GM19025 (cell line): Measurements from ENCODE around the gene PLEKHA7.
"Not testable (repeated sequence)": the region's sequence is repeated elsewhere in the genome, so short reads cannot be mapped to it uniquely, and the experiment has no call there.

ENCODE experiments used
- ATAC-seq: cut with Tn5 transposase; IDR thresholded peaks from one replicate; pipeline ENCODE4 v1.9.1; 2021; ENCODE audit warnings: mild to moderate bottlenecking, low read depth, moderate library complexity; ENCODE audit not compliant: unreplicated experiment

Gene PLEKHA7

DNA sequence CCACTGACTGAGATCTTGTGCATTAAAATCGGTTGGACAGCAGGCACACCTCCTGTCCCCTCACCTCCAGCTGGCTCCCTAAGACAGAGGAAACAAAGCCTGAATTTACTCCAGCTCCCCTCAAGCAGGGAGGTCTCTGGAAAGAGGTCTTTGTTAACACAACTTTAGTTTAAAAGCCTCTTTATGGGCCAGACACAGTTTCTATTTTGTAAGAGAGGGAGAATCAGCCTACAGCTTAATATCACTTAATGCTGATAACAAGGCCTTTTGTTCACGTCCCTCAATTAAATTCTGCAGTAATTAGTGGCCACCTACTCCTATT, 36.3 kb downstream of the PLEKHA7 start:
- ATAC-seq: no peak

DNA sequence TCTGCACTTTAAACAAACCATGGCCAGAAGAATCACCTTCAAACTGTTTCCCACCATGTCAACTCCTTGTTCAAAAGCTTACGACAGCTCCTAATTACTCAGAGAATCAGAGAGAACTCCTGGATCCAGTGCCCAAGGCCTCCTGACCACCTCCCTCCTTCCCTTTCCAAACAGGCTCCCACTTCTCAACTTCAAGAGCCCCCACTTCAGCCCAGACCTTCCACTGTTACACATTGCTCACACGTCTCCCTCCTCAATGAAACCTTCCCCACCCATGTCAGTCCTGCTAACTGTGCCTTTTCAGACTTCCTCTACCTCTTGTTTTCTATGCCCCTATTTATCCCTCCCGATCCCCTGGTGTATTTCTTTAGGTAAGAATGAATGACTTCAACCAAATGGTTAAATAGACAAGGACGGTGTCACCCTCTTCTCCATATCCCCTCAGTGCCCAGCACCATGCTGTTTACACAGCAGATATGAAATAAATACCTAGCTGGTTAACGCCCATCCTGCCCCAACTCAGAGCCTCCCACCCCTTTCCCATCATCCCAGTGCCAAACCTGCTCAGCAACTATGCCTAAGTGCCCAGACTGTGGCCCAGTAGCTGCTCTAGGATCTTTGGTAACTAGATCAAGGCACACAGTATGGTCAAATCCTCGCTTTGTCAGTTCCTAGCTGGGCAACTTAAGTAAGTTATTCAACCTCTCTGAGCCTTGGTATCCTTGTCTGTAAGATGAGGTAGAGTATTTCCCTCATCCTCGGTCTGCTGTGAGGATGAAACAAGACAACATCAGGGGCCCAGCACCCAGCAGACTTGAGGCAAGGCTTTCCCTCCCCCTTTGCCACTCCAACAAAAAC, 36.8 kb downstream of the PLEKHA7 start:
- ATAC-seq: no peak

DNA sequence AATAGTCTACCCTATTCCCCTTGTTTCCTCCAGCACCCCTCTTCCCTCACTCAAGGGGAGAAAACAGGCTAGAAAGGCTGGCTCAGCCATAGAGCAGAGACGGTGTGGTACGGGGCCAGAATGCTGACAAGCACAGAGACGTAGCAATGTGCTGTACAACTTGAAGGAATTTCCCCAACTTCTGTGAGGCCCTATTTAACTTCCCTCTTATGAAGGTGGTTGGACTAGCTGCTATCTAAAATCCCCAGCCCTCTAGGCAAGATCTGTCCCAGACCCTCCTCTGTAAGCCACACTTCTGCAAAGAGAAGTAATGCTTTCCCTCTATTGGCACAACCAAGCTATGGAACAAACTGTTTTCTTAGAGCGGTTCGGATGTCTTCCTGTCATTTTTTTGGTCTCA, 37.8 kb downstream of the PLEKHA7 start:
- no peak for ATAC-seq

DNA sequence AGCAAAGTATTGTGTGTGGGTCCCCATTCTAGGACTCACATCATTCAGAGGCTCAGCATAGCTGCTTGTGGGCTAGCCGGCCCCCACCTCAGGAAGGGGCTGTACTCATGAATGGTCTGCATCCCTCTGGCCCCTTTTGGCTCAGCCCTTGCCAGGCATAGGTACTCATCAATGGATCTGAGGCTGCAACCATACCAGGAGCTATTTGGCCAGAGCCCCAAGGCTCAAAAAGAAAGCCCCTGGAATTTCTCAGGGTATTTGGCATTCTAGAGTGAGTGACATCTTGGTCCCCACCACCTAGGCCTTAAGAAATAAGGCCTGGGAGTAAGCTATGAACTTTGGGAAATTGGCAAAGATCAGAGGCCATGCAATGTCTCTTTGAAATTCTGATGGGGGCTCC, 38.3 kb downstream of the PLEKHA7 start:
- no peak for ATAC-seq

DNA sequence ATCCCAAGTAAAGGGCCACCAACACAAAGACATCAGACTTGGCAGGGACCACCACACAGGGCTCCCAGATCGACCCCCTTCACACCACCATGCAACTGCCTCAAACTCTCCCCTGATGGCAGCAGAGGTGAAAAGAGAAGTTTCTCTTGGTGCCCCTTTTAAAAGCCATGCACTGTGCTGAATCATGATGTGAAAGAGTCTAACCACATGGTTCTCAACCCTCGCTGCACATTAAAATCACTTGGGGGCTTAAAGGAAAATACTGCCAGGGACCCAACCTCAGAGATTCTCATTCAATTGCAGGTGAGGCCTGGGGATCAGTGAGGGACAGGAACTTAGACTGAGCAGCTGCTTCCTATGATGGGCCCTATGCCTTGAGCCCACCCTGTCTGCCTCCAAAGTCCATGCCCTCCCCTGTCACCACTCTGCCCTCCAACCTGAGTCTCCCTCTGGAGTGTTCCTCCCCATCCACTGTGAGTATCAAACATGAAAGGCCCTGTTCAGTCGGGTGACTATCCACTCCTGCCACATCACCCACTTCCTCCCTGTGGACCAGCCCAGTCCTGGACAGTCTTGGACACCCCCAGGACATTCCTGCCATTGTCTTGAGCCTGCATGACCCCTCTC, 40.8 kb downstream of the PLEKHA7 start:
- no peak for ATAC-seq

DNA sequence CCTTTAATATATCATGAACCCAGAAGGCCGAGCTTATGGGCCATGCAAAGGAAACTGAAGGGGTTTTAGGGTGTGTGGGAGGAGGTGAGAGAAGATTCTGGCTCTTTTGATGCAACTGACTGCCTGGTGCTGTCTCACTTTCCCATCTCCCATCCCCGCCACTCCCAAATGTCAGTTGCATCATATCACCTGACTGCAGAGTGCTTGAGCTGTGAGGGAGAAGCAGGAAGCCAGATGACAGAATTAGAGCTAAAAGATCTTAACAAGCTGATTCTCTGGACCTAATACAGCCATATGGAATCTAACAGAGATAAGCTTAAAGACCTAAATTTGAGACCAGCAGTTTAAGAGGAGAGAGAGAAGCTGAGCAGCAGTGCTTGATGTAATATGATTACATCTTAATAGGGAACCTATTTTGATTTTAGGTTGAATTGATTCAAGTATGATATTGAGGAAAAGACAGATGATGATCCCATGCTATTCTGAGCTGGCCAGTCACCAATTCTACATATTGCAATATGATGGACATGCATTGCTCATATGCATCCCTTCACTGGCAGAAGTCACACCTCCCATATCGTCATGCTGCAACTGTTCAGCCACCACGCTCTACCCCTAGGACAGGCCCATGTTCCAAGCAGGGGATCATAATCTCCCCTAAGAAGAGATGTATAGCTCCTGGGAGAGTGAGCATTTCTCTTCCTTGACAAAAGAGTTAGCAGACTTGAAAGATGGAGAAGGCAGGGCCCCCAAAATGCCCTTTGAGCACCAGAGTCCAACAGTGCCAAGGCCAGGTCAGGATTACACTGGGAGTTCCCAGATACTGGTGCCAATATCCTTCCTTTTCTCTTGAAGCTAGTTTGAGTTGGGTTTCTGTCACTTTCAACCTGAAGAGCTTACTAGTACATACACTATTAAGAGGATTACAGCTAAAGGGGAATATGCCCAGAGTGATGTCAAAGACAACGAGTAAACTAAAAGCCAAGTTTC, 44.9 kb downstream of the PLEKHA7 start:
- ATAC-seq: no peak

DNA sequence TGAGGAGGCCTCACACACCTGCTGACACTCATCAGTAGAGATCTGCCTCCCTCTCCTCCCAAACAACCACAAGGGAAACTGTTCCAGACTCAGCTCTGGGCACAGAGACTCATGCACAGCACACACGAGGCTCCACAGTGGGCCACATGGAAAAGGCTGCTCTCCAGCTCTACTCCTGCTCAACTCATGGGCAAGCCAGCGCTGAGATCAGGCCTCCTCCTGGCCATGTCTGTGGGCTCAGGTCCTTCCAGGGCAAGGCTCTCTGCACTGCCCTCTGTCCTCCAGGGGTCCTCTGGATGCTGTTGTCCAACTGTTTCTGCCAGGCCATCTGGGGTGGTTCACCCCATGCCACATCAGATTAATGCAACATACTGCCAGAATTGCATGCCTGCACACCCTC, 46.0 kb downstream of the PLEKHA7 start:
- no peak for ATAC-seq

DNA sequence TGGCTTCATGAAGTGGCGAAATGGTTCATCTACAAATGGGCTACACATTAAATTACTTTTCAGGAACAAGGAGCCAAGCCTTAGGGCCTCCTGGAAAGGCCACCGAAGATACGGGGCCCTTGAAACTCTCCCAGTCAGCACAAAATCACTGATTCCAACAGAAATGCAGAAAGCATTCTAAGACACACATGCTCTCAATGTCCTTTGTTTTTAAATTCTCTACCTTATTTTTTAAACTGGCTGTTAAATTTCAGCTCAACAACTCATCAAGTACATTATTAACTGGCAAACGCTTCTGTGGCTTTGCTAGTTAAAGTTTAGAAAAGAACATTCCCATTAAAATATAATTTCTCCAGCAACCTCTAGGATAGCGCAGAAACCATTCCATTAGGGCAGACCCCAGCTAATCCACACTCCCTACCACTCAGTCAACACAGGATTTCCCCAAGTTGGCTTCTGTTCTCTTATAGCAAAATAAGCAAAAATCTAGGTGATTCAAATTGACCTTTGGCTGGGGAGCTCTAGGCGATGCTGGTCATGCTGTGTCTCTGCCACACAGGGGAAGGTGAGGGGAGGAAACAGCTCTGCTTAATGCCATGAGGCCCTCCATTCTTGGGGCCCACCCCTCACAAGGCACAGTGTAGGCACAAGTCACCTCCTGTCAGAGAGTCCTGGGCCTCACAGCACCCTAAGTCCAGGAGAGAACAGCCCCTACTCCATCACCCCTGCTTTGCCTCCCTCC, 47.1 kb downstream of the PLEKHA7 start:
- ATAC-seq: no peak

DNA sequence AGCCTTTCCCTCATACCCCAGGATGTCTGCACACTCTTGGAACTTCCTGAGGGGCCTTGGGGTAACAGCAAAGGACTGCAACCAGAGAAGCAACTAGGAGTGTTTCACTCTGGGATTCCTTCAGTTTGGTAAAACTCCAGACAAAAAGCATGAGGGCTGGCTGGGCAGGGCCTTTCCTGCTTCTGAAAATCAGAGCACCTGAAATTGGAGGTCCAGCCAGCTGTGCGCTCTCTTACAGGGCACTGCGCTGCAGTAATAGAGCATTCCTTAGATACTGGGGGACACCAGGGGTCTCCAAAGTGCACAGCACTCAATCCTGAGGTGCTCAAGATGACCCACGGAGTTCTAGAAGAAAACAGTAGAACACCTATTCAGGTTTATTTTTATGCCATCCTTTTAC, 49.7 kb downstream of the PLEKHA7 start:
- ATAC-seq: no peak

DNA sequence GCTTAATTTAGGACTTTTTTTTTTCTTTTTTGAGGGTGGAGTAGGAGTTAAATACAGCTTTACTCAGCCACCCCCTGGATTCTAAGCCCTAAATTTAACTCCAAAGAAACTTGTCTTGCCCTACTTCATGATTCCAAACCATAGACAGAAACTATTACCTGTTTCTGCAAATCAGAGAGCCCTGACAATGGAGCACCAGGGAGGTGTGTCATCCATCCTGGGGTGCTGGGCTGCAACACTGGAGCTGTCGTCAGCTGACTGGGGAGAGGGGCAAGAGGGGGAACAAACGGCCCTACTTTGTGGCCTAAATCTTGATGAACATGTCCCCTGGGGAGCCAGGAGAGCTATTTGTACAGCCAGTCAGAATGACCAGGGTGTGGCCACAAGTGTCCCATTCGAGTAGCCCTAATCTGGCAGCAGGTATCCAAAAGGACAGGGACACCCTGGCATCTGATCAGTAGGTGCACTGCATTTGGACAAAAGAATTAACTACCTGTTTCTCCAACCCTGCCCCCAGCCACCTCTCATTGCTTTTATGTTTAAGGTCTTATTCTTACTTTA, 50.8 kb downstream of the PLEKHA7 start:
- no peak for ATAC-seq

DNA sequence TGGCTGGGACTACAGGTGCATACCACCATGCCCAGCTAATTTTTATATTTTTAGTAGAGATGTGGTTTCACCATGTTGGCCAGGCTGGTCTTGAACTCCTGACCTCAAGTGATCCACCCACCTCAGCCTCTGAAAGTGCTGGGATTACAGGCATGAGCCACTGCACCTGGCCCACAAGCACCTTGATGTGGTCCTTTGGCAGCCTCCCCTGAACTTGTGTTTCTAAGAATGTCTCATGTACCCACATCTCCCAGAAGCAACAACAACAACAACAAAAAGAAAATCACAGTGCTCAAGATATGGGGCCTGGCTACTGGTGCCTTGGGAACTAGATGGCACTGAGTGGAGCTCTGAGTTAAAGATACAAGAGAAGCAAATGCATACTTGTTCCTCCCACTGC, 51.6 kb downstream of the PLEKHA7 start:
- ATAC-seq: not testable (repeated sequence)

DNA sequence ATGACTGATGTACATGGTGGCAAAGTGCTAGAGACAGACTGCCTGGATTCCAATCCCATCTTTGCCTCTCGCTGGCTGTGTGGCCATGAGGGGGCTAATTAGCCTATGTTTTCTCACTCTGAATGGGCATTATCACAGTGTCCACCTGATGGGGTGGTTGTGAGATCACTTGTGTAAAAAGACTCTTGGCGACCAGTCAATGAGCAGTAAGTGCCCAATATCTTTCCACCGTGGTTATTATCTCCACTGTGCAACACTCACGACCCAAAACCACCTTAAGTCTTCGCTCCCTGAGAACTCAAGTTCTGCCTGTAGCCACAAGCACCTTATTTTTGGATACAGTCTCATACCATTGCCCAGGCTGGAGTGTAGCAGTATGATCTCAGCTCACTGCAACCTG, 52.1 kb downstream of the PLEKHA7 start:
- ATAC-seq: no peak

DNA sequence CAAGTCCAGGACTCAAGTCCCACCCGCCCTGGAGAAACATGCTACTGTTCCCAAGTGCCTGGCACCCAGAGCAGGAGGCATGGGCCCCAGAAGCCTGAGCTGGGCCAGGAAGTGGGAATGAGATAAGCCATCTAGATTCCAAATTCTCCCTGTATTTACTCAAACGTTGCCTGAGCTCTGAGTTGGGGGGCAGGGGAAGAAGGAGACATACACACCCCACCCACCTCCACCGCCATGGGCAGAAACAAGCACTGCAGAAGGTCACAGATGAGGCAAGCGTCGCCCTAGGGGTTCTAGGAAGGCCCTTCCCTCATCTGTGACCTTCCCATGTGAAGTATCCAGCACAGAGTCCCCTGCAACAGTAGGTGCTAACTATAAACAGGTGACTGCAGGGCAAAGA, 54.0 kb downstream of the PLEKHA7 start:
- no peak for ATAC-seq

DNA sequence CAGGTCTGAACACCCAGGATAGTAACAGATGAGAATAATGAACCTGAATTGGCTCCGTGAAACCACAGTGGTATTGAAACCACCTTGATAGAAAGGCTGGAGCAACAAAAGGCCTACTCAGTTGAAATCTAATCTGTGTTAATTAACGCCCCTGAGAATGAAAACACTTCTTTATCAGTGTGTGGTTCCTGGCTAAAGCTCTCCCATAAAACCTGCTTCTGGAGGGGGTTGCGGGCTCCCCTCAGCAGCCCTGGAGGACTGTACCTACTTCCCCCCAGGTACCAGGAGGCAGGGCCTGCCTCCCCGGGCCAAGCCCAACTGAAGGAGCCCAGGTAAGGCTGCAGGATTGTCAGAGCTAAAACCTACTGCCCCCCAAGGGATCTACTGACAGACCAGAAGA, 54.6 kb downstream of the PLEKHA7 start:
- ATAC-seq: no peak

DNA sequence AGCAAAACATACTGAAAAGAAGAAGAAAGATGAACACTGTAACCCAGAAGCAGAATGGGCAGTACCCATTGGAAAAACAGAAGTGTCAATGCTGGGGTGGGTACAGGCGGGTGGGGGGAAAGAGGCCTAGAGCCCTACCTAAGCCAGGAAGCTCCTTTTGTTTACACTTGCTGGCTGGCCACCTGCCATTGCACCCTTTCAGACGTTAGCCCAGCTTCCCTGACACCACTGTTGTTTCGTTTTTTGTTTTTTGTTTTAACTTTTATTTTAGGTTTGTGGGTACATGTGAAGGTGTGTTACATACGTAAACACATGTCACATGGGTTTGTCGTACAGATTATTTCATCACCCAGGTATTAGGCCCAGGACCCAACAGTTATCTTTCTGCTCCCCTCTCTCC, 55.4 kb downstream of the PLEKHA7 start:
- no peak for ATAC-seq

DNA sequence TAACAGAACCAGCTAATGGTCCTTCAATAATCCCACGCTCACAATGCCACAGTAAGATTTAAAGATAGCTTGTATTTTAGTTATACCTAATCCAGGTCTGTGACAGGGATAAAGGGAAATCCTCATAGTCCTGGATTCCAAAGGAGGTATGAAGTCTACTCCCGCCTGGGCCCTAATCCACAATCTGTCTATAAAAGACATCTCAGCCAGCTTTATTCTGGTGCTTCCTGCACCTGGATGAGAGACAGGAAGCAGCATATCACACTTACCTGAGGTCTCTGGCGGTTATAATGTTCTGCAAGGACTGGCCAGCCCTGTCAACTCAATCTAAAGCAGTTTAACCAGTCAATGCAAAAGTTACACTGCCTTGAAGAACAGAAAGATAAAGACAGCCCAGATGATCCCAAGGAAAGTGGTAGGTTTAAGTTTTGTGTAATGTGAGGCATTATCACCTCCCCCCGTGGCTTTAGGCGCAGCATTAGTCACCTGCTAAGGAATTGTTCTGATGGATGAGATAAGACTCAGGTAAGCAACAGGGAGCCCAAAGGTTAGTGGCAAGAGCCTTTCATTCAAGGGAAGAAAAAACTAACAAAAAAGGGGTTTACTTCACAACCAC, 57.6 kb downstream of the PLEKHA7 start:
- no peak for ATAC-seq

DNA sequence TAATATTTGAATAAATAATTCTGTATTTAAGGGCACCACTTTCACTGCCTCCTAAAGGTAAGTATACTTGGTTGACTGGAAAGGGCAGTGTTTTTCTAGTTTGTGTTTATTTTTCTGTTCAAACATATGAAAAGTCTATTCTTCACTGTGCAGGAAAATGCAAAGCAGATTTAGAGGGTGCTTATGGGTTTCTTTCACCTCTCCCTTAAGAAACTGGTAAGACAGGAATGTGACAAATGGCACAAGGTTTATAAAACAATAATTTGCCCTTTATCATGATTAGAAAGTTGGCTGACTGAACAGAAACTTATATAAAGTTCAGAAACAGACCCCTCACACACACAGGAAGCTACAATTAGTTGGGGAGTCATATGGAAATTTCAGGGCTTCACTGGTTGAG, 60.6 kb downstream of the PLEKHA7 start:
- no peak for ATAC-seq

DNA sequence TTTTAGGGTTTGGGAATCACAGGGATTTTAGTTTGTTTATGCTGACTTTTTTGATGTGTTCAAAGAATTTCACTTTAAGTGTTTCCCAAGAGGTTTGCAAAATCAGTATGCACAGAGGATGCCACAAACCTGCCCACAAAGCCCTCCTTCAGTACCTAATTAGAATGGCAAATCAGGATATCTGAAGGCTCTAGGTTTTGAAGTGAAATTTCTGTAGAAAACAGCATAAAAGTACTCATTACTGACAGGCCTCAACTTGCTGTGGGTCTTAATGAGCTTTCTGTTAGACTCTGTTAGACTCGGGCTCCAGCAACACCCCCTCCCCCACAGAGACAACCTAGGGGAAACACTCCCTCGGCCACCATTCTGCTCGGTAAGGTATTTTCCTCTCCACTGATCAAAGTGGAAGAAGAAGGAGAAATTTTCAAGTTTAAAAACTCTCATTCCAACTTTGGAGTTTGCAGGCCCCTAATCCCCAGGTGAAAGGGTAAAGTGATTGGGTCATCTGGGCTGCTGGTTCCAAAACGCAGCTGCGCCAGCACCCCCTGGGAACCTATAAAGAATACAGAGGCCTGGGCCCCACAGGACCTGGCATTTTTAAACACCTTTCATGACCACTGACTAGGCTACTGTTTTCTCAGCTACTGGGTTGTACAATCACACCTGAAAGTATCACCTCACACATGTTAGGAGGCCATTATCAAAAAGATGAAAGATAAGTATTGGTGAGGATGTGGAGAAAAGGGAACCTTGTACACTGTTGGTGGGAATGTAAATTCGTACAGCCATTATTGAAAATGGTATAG, 67.5 kb downstream of the PLEKHA7 start:
- peak; percentile 80 for ATAC-seq
